HepG2 (cell line): ENCODE results near the gene TTC38. TPM values are rescaled to one million over a fixed set of nuclear protein-coding genes. Genes with fewer than 3 reads are reported as not detected.

Experiments
- ATAC-seq: fragments of 200-7000 bp; cut with Tn5 transposase; 3 replicates; pipeline ENCODE4 v1.9.1; 2020; ENCODE audit warnings: mild to moderate bottlenecking, moderate library complexity
- BruUV-seq: library from RNA; stranded (reverse); fragments of 400-500 nt; replicated peaks from 2 replicates; lab custom pipeline; 2021; lab: Mats Ljungman, UMichigan
- CTCF ChIA-PET: fragments of 300-600 bp; formaldehyde crosslinking; extraction: SDS; loops from one replicate; lab custom pipeline; 2021; ENCODE audit warnings: low total read pairs, inconsistent platforms, low intra/inter-chr PET ratio; lab: Yijun Ruan, JAX
- POLR2A ChIA-PET: fragments of 350-600 bp; sonication (Branson Sonifier 250); formaldehyde crosslinking; loops from one replicate; lab custom pipeline; 2020; ENCODE audit warnings: antibody characterized with exemption, inconsistent platforms; lab: Yijun Ruan, JAX
- DNase-seq: peaks from one replicate; pipeline ENCODE4 v3.0.0-alpha.2; 2015; ENCODE audit warnings: low spot score
- FAIRE-seq: peaks from 3 replicates; lab custom pipeline; 2011; peaks lifted over from hg19 to GRCh38; lab: Jason Lieb, UNC
- H2AFZ ChIP-seq: one replicate; pipeline ENCODE4 v1.6.1; 2011; ENCODE audit warnings: low read length, inconsistent platforms
- H3K27ac ChIP-seq: fragments of 300-600 bp; 3 replicates; pipeline ENCODE4 v1.8.0; 2011; ENCODE audit warnings: mixed run types, mild to moderate bottlenecking, mixed read lengths, low read length, inconsistent platforms; ENCODE audit not compliant: insufficient read depth; ENCODE audit errors: extremely low read length
- H3K27me3 ChIP-seq, 2 experiments: fragments of 200-600 bp in 1 of 2; 2 replicates in 1 of 2; 3 replicates in 1 of 2; pipeline versions ENCODE4 v1.6.0 to v1.8.0; 2011; ENCODE audit warnings: low read length in 2 of 2, mild to moderate bottlenecking in 2 of 2, moderate library complexity in 2 of 2, inconsistent platforms in 1 of 2; ENCODE audit not compliant: insufficient read depth in 2 of 2, control insufficient read depth in 1 of 2
- H3K36me3 ChIP-seq, 2 experiments: fragments of 200-600 bp in 1 of 2; replicated peaks in 1 of 2; 2 replicates in 1 of 2; 3 replicates in 1 of 2; pipeline versions ENCODE4 v1.5.1 to v1.8.0; 2011; ENCODE audit warnings: low read length in 2 of 2, inconsistent platforms in 1 of 2; ENCODE audit not compliant: insufficient read depth in 2 of 2, control insufficient read depth in 1 of 2
- H3K4me1 ChIP-seq: 2 replicates; pipeline ENCODE4 v1.5.1; 2012; ENCODE audit warnings: low read length, inconsistent platforms; ENCODE audit not compliant: insufficient read depth
- H3K4me2 ChIP-seq: 2 replicates; pipeline ENCODE4 v1.6.0; 2011; ENCODE audit warnings: low read depth, low read length, inconsistent platforms
- H3K4me3 ChIP-seq, 3 experiments: fragments of 200-600 bp in 1 of 3; sonication (generic), shearing (Covaris generic) in 1 of 3; replicated peaks in 1 of 3; 2 replicates each; pipeline ENCODE4 v1.5.1; 2011 to 2016; ENCODE audit warnings: low read length in 3 of 3, inconsistent platforms in 2 of 3, low read depth in 2 of 3, mild to moderate bottlenecking in 2 of 3, control low read depth in 1 of 3, mixed read lengths in 1 of 3; ENCODE audit not compliant: insufficient read depth in 1 of 3
- H3K79me2 ChIP-seq: one replicate; pipeline ENCODE4 v1.6.1; 2011; ENCODE audit warnings: low read length, inconsistent platforms; ENCODE audit not compliant: insufficient read depth
- H3K9ac ChIP-seq: 2 replicates; pipeline ENCODE4 v1.6.0; 2011; ENCODE audit warnings: mild to moderate bottlenecking, low read depth, low read length, inconsistent platforms; ENCODE audit not compliant: insufficient read depth
- H3K9me3 ChIP-seq: 2 replicates; pipeline ENCODE4 v1.5.1; 2012; ENCODE audit warnings: mild to moderate bottlenecking, low read length
- H4K20me1 ChIP-seq: 2 replicates; pipeline ENCODE4 v1.6.0; 2011; ENCODE audit warnings: inconsistent platforms, mild to moderate bottlenecking, low read length, moderate library complexity; ENCODE audit not compliant: insufficient read depth
- CBX5 ChIP-seq: sonication (generic); formaldehyde crosslinking; IDR thresholded peaks from 2 replicates; pipeline ENCODE4 v1.4.0; 2020; ENCODE audit warnings: missing genetic modification reagents, borderline replicate concordance
- CSRNP1 ChIP-seq: sonication (generic); formaldehyde crosslinking; IDR thresholded peaks from 2 replicates; pipeline ENCODE4 v1.8.1; 2023; ENCODE audit warnings: mild to moderate bottlenecking, missing genetic modification reagents
- DMAP1 ChIP-seq: IDR thresholded peaks from 2 replicates; pipeline ENCODE4 v1.6.1; 2016
- E2F2 ChIP-seq: sonication (generic); formaldehyde crosslinking; IDR thresholded peaks from 2 replicates; pipeline ENCODE4 v1.4.0; 2020; ENCODE audit warnings: missing genetic modification reagents, borderline replicate concordance
- GABPB1 ChIP-seq: IDR thresholded peaks from 2 replicates; pipeline ENCODE4 v1.6.1; 2016; ENCODE audit warnings: mild to moderate bottlenecking, missing genetic modification reagents, moderate library complexity, missing compliant biosample characterization
- HOMEZ ChIP-seq: IDR thresholded peaks from 2 replicates; pipeline ENCODE4 v1.6.1; 2016; ENCODE audit warnings: low read depth
- KLF13 ChIP-seq: sonication (generic); formaldehyde crosslinking; IDR thresholded peaks from 2 replicates; pipeline ENCODE4 v1.4.0; 2020; ENCODE audit warnings: mild to moderate bottlenecking, missing genetic modification reagents
- MLX ChIP-seq: IDR thresholded peaks from 2 replicates; pipeline ENCODE4 v1.6.1; 2016
- TCF7 ChIP-seq: sonication (generic); IDR thresholded peaks from 2 replicates; pipeline ENCODE4 v1.6.1; 2016; ENCODE audit warnings: antibody characterized with exemption, low read depth
- ZKSCAN1 ChIP-seq: fragments of 150-350 bp; IDR thresholded peaks from 2 replicates; pipeline ENCODE4 v1.6.1; 2014; ENCODE audit warnings: low read length
- ZNF18 ChIP-seq: sonication (generic); formaldehyde crosslinking; IDR thresholded peaks from 2 replicates; pipeline ENCODE4 v1.8.0; 2022; ENCODE audit warnings: mild to moderate bottlenecking, missing genetic modification reagents; ENCODE audit not compliant: insufficient replicate concordance
- ZNF326 ChIP-seq: sonication (generic); formaldehyde crosslinking; IDR thresholded peaks from 2 replicates; pipeline ENCODE4 v1.4.0; 2020; ENCODE audit warnings: missing genetic modification reagents, borderline replicate concordance
- ZNF33B ChIP-seq: sonication (generic); formaldehyde crosslinking; IDR thresholded peaks from 2 replicates; pipeline ENCODE4 v1.5.1; 2020; ENCODE audit warnings: mild to moderate bottlenecking, missing genetic modification reagents
- ZNF431 ChIP-seq: sonication (generic); formaldehyde crosslinking; IDR thresholded peaks from 2 replicates; pipeline ENCODE4 v1.9.0; 2022; ENCODE audit warnings: missing genetic modification reagents, low read depth, mild to moderate bottlenecking, borderline replicate concordance
- ZNF639 ChIP-seq: conservative IDR thresholded peaks from 2 replicates; pipeline ENCODE4 v1.6.1; 2018; ENCODE audit warnings: missing genetic modification reagents
- ZSCAN30 ChIP-seq: sonication (generic); formaldehyde crosslinking; IDR thresholded peaks from 2 replicates; pipeline ENCODE4 v1.5.0; 2020; ENCODE audit warnings: mild to moderate bottlenecking, missing genetic modification reagents
- WGBS: methylation state at CpG from one replicate; pipeline ENCODE4 v1.1.6; 2017; ENCODE audit warnings: low lambda C conversion rate; 5-methylcytosine and 5-hydroxymethylcytosine counted together
- in situ Hi-C: cut with HindIII; loops from 2 replicates; pipeline ENCODE4 v1.10.0; 2017; ENCODE audit warnings: low pct_unique_long_range_greater_than_20kb; ENCODE audit not compliant: extremely low pct_ligation_motif_present
- intact Hi-C: fragments of 100-400 bp; cut with micrococcal nuclease; formaldehyde crosslinking; loops from one replicate; pipeline ENCODE4 v1.10.0; 2022; ENCODE audit not compliant: unreplicated experiment
- polyA plus RNA-seq, 8 experiments: library from polyadenylated mRNA; depleted of rRNA in 3 of 8; stranded (reverse) in 7 of 8; unstranded in 1 of 8; fragments of >200 nt; fragmentation: Illumina TruSeq in 4 of 8; extraction: Trizol in 4 of 8; gene quantifications; 2 replicates each; pipeline versions ENCODE4 v1.2.1 to v1.2.3, GENCODE V29; 2011 to 2016; ENCODE audit warnings: low read depth in 4 of 8, missing spikeins in 1 of 8, mixed read lengths in 1 of 8; ENCODE audit not compliant: insufficient read depth in 1 of 8
- total RNA-seq, 5 experiments: library from RNA; depleted of rRNA; stranded (reverse); fragments of >200 nt; fragmentation: Illumina TruSeq; extraction: Trizol; gene quantifications; 2 replicates each; pipeline ENCODE4 v1.2.3, GENCODE V29; 2016; ENCODE audit warnings: low read depth in 1 of 5

The TTC38 gene
- total and polyA plus RNA-seq, 2 of the 13 experiments (the other 11 are each of a cell fraction or from before 2014, with no cell fraction given): 101 to 105 TPM

GRCh38 chr22:46241396-46242007, 26.3 kb upstream of the TTC38 start:
- BruUV-seq: no TSS peak
- no peak for DNase-seq
- H3K4me2 ChIP-seq: no peak overlapping the region
- H3K4me1 ChIP-seq: peaks cover 14% of the 10 kb centered on the region
- no peak overlapping the region for H3K4me3 ChIP-seq
- no peaks in the 10 kb centered on the region for H3K9me3 ChIP-seq
- no peak overlapping the region for H3K9ac ChIP-seq
- peaks cover 4 to 15% of the 10 kb centered on the region in 2 experiments; a peak in 4 of 5 replicates for H3K36me3 ChIP-seq
- 94% methylated on average over 5 of the region's 5 CpGs for WGBS
- no peaks in the 10 kb centered on the region for H3K79me2 ChIP-seq
- no peak for ATAC-seq
- no peak overlapping the region for H2AFZ ChIP-seq
- no peak overlapping the region for H3K27ac ChIP-seq
- ChIA-PET POLR2A (no interaction called here), CTCF (no interaction called here)
- H4K20me1 ChIP-seq: no peaks in the 10 kb centered on the region
- in situ Hi-C loops (no loop called here), intact Hi-C loops (no loop called here)
- H3K27me3 ChIP-seq: no peaks in the 10 kb centered on the region
- no peak for FAIRE-seq
- TF ChIP-seq CBX5 (CRISPR knock-in tag) (no peak), ZKSCAN1 (no peak), ZSCAN30 (CRISPR knock-in tag) (no peak), DMAP1 (CRISPR knock-in tag) (no peak), ZNF326 (CRISPR knock-in tag) (no peak), HOMEZ (CRISPR knock-in tag) (no peak), E2F2 (CRISPR knock-in tag) (no peak), ZNF18 (CRISPR knock-in tag) (no peak), TCF7 (no peak), ZNF639 (CRISPR knock-in tag) (no peak), GABPB1 (CRISPR knock-in tag) (no peak), KLF13 (CRISPR knock-in tag) (no peak), ZNF33B (CRISPR knock-in tag) (no peak), MLX (no peak), ZNF431 (CRISPR knock-in tag) (no peak), CSRNP1 (no peak)
